Subcutaneous adipose tissue (tissue), 4 donors: ENCODE data around the gene COL15A1. TPM values are rescaled to one million over a fixed set of nuclear protein-coding genes. Genes with fewer than 3 reads are reported as not detected.

ENCODE experiments used
- CTCF ChIP-seq: fragments of 450-650 bp; IDR thresholded peaks from one replicate; pipeline ENCODE4 v1.5.1; 2016; ENCODE audit warnings: low read depth, mild to moderate bottlenecking, control low read depth, antibody characterized with exemption, moderate library complexity
- total RNA-seq, 4 donors: library from RNA; depleted of rRNA; stranded (reverse); fragments of >200 nt; gene quantifications; one replicate each; pipeline ENCODE4 v1.1.0, GENCODE V29; 2016

Gene COL15A1
- total RNA-seq, 4 donors from 2014 or later = 21.2 to 85.5 (median 59.4) TPM

- TF ChIP-seq CTCF = no peak
Observed at GRCh38 chr9:98933890-98934289, 9.8 kb upstream of the COL15A1 start.

DNA sequence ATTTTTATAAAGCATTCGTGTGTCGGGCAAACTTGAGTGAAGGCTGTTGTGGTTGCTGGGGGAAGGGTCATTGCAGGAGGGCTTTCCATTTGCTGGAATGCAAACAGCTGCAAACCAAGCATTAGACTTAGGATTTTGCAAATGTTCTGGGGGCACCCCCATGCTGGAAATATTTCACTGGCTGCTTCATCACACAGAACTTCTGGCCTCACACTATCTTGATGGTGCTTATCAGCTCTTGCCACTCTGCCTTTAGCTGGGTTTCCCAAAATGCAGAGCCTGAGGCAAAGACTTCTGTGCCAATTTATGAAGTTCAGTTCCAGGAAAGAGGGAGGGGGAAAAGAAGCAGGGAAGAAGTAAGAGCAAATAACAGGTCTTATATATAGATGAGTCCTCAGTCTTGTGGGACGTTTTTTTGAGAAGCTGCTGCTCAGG, 8.6 kb upstream of the COL15A1 start:
- TF ChIP-seq CTCF = no peak

- TF ChIP-seq CTCF = no peak
Observed at GRCh38 chr9:98940276-98940675, 3.4 kb upstream of the COL15A1 start.

- TF ChIP-seq CTCF = no peak
Observed at GRCh38 chr9:98941946-98942523, 1.7 kb upstream of the COL15A1 start.

GRCh38 chr9:98942906-98943681, 613 bp upstream of the COL15A1 start:
- no peak for TF ChIP-seq CTCF

DNA sequence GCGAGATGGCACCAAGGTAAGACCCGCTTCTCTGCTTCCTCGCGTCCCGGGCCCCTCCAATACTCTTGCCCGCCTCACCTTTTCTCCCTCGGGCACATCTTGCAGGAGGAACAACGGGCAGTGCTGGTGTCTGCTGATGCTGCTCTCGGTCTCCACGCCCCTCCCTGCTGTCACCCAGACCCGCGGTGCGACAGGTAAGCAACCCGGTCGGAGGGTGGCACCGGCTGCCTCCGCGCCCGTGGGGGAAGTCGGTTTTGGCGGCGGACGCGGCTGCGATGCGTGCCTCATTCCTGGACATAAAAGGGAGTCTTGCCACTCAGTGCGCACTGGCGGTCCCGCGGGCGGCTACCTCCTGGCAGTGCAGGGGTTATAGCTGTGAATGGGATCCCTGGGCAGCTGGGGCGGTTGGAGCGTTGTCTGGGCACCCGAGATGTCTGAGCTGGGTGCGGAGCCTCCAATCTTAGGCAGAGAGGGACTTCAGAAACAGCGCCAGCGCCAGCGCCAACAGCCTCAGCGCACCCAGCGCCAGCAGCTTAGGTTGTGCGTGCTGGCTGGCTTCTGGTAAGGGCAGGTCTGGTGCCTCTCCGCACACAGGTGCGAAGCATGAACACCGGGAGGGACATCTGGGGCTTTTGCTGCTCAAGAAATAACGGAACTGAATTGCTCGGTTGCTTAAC, 488 bp downstream of the COL15A1 start:
- no peak for TF ChIP-seq CTCF

GRCh38 chr9:98944734-98945074, 997 bp downstream of the COL15A1 start:
- TF ChIP-seq CTCF = no peak
